HCEC 1CT (cell line): Measurements from ENCODE around the gene CFP.

Experiments
- DNase-seq: peaks from one replicate; pipeline ENCODE4 v3.0.0-alpha.2; 2017

The CFP gene

DNA sequence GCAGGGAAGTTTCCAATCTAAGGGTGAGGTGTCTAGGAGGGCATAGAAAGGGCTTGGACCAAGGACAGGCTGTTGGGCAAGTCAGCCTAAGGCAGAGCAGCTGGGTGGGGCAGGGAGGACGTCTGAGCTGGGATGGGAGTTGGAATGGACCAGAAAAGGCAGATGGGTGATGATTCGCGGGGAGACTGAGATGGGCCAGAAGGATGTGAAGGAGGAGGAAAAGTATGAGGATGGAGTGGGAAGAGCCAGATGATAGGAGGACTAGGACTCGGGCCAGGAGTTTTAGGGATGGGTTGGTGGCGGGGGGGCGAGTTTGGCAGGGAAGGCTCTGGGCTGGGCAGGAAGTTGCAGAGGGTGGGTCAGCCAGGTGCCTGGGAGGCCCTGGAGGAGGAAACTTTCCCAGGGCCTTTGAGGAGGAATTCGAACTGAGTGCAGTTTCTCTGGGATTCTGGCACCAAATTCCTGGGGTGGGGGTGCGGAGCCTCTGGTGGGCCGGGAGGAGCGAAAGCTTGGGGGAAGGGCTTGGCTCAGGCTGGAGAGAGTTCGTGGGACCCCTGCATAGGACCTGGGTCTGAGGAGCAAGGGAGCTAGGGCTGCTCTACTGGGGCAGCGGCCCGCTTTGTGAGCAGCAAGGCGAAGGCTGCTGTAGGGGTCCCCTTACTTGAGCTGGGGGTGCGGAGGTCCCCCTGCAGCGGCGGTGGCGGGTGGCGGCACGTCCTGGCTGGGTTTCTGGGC is 56.2 kb downstream of the CFP start:
- DNase-seq, result peak; percentile 10
